Bone marrow (tissue), 2 donors: ENCODE results near the gene TMEM74B.
"Not testable (repeated sequence)": the region's sequence is repeated elsewhere in the genome, so short reads cannot be mapped to it uniquely, and the experiment has no call there.

ENCODE experiments used
- DNase-seq, 2 donors: peaks; one replicate each; lab custom pipeline; 2025; lab: John Stamatoyannopoulos, UW

The TMEM74B gene

GRCh38 chr20:1184638-1185315 lies at the start of gene TMEM74B:
Gene TMEM74B (minus strand): TSS chr20:1184981. CDS start chr20:1183801, 1,180 bp downstream.
- DNase-seq = no peak

- DNase-seq = no peak
Measured at GRCh38 chr20:1232286-1233111, 47.7 kb upstream of the TMEM74B start.

GRCh38 chr20:1229541-1229940 lies 44.8 kb upstream of the TMEM74B start:
- DNase-seq = no peak

GRCh38 chr20:1225783-1226654 lies 41.2 kb upstream of the TMEM74B start, which contains the start of gene RAD21L1:
Gene RAD21L1 (plus strand): TSS chr20:1226044. CDS start chr20:1228454, 2,410 bp downstream.
- peak in 1 of 2 donors; percentile 47 for DNase-seq

- no peak for DNase-seq
Measured at GRCh38 chr20:1225263-1225782, 40.5 kb upstream of the TMEM74B start.

DNA sequence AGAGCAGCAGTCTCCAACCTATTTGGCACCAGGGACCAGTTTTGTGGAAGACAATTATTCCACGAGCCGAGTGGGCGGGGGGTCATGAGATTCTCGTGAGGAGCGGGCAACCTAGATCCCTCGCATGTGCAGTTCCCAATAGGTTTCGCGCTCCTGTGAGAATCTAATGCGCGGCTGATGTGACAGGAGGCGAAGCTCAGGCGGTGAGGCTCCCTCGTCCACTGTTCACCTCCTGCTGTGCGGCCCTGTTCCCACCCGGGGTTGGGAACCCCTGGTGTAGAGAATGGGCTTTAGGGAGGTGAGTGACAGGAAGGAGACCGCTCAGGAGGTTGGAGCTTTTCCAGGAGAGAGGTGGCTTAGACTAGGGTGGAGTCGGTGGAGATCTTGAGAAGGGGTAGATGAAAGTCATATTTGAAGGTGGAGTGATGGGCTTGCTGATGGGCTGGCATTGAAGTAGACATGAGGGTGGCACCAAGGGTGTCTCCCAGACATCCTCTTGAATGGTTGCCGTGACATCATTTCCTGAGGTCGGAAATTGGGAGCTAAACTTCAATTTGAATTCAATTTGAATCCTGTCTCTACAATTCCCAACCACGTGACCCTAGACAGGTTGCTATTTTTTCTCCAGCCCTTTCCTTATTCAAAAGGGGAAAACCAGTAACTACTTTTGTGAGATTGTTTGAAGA lies 39.6 kb upstream of the TMEM74B start:
- DNase-seq = no peak

- DNase-seq = not testable (repeated sequence)
Measured at GRCh38 chr20:1222750-1223149, 38.0 kb upstream of the TMEM74B start.

GRCh38 chr20:1216527-1217427 lies 32.0 kb upstream of the TMEM74B start:
- not testable (repeated sequence) for DNase-seq

GRCh38 chr20:1215386-1216170 lies 30.8 kb upstream of the TMEM74B start:
- DNase-seq = no peak

DNA sequence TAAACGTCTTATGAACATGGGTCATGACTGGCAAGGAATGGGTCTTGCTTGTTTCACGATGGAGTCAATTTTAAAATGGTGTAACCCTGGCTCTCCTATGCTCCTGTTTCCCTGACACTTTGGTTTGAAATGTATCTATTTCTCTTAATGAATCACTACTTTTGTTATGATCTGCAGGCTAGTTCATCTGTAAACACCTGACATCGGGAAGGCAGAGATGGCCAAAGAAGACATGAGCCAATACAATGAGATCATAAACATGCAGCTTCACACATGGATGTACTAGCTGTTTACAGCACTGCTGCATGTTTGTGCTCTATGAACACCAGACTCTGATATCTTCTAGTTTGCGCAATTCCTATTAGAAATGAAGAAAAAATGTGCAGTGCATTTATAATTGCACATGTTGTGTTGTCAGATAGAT lies 30.1 kb upstream of the TMEM74B start:
- no peak for DNase-seq

- peak; percentile 22 to 57 for DNase-seq
Measured at GRCh38 chr20:1212607-1213396, 28.0 kb upstream of the TMEM74B start.

DNA sequence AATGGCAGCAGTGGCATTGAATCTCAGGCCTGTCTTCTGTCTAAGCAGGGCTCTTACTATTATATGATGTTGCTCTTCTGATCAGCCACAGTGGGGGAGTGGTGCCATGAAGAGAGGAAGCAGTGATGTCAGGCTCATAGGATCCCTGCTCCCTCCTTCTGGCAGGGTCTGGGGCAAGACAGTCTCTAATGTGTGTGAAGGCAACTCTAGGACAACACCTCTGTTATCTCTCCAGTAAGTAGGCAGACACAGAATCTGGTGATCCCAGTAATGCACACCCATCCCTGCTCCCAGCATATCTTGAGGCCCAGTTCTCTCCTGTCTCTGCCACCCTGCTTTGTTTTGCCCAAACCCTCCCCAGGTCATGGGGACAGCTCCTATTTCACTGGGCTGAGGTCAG lies 27.2 kb upstream of the TMEM74B start:
- DNase-seq = no peak

DNA sequence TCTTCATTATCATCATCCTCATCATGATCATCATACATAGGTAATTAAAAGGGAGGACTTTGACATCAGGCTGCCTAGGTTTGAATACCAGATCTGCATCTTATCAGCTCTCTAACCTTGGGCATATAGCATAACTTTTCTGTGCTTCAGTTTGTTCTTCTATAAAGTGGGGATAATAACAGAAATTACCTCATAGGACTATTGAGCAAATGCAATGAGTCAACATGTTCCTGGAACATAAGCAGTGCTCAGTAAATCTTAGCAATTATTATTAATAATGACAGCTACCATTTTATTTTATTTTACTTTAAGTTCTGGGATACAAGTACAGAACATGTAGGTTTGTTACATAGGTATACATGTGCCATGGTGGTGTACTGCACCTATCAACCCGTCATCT lies 25.7 kb upstream of the TMEM74B start:
- no peak for DNase-seq

DNA sequence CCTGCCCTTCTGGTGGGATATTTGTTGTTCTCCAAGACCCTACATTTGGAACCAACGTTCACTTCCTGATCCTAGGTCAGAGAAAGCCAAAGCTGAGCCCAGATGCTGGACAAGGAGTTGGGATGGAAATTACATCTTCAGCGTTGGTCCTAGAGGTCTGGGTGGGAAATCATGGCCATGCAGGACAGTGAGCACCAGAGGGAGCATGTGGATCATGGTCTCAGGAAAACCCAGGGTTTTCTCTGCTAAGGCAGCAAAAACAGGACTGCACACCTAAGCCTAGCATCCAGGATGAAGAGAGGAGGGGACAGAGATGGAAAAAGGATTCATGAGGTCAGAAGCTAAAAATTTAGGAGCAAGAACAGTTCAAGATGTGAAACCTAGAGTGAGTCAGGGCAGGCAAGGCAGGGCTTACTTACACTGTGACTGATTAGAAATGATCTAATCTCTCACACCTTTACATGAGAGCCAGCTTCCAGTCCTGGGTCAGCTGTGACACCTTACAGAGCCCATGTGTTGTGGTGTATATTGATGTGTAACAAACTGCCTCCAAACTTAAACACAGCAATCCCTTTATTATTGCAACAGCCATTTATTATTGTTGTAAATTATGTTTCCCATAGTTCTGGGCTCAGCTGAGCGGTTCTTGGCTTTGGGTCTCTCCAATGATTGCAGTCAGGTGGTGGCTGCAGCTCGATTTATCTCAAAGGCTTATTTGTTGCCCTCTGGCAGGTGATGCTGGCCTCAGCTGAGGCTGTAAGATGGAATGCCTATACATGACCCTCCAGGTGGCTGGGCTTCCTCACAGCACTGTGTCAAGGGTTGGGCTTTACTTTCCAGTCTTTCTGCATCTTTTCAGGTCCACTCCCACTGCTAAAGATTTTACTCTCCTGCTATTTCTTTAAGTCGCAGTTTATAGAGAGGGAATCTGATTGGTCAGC lies 24.9 kb upstream of the TMEM74B start:
- DNase-seq = no peak

DNA sequence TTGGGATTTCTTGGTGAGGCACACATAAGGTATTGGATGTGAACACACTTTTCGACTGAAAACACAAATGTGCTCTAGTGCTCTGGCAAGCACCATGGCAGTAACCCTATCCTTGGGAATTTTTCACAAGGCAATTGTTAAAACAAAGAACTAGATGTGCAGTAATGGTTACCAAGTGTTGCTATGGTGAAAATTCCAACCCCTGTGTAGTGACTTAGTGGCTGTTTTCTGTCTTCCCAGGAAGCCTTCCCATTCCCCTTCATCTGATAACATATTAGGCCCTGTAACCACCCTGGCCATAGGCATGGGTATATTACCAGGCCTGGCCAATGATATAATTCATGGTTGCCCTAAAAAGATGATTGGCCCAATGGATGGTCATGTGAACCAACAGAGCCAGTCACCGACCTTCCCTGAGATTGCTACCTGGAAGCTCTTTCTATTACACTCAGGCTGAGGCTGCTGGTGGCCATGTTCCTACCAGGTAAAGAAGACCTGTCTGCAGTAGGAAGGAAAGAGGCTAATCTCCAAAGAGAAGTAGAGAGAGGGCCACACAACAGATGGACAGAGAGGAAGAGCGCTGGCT lies 22.6 kb upstream of the TMEM74B start:
- DNase-seq = no peak

- no peak for DNase-seq
Measured at GRCh38 chr20:1206366-1207148, 21.8 kb upstream of the TMEM74B start.
